GM12878 (cell line): ENCODE data around the gene PSAPL1.

Experiments used
- NR2C2 ChIP-seq: IDR thresholded peaks from 2 replicates; pipeline ENCODE4 v1.6.1; 2011; ENCODE audit warnings: borderline replicate concordance, low read depth; ENCODE audit not compliant: control insufficient read depth, insufficient read length
- POLR2AphosphoS5 ChIP-seq: IDR thresholded peaks from 2 replicates; pipeline ENCODE4 v1.6.1; 2011; ENCODE audit warnings: mild to moderate bottlenecking, low read length, inconsistent platforms
- ZSCAN29 ChIP-seq: fragments of 450-650 bp; IDR thresholded peaks from 2 replicates; pipeline ENCODE4 v1.6.1; 2017; ENCODE audit warnings: mild to moderate bottlenecking, moderate library complexity
- TF ChIP-seq, protein P1 (sequence below): IDR thresholded peaks from 2 replicates; pipeline ENCODE4 v1.6.1; 2012; ENCODE audit warnings: mild to moderate bottlenecking, low read depth, low read length
- TF ChIP-seq, protein P2 (sequence below), 3 experiments: IDR thresholded peaks in 2 of 3; conservative IDR thresholded peaks in 1 of 3; 2 replicates each; pipeline ENCODE4 v1.5.1; 2011; ENCODE audit warnings: low read depth in 3 of 3, low read length in 3 of 3, mild to moderate bottlenecking in 3 of 3, control low read depth in 2 of 3, moderate library complexity in 2 of 3, inconsistent platforms in 1 of 3, mixed read lengths in 1 of 3; ENCODE audit not compliant: control insufficient read depth in 2 of 3, insufficient read depth in 1 of 3; ENCODE audit errors: extremely low read depth in 1 of 3
- TF ChIP-seq, protein P3 (sequence below): IDR thresholded peaks from 2 replicates; pipeline ENCODE4 v1.6.1; 2012; ENCODE audit warnings: low read depth, low read length, improper control_type of control experiment

GRCh38 chr4:7469023-7469422, 34.3 kb upstream of the PSAPL1 start:
- TF ChIP-seq, protein P1, sequence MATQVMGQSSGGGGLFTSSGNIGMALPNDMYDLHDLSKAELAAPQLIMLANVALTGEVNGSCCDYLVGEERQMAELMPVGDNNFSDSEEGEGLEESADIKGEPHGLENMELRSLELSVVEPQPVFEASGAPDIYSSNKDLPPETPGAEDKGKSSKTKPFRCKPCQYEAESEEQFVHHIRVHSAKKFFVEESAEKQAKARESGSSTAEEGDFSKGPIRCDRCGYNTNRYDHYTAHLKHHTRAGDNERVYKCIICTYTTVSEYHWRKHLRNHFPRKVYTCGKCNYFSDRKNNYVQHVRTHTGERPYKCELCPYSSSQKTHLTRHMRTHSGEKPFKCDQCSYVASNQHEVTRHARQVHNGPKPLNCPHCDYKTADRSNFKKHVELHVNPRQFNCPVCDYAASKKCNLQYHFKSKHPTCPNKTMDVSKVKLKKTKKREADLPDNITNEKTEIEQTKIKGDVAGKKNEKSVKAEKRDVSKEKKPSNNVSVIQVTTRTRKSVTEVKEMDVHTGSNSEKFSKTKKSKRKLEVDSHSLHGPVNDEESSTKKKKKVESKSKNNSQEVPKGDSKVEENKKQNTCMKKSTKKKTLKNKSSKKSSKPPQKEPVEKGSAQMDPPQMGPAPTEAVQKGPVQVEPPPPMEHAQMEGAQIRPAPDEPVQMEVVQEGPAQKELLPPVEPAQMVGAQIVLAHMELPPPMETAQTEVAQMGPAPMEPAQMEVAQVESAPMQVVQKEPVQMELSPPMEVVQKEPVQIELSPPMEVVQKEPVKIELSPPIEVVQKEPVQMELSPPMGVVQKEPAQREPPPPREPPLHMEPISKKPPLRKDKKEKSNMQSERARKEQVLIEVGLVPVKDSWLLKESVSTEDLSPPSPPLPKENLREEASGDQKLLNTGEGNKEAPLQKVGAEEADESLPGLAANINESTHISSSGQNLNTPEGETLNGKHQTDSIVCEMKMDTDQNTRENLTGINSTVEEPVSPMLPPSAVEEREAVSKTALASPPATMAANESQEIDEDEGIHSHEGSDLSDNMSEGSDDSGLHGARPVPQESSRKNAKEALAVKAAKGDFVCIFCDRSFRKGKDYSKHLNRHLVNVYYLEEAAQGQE: no peak
- no peak for TF ChIP-seq NR2C2
- TF ChIP-seq, protein P2, sequence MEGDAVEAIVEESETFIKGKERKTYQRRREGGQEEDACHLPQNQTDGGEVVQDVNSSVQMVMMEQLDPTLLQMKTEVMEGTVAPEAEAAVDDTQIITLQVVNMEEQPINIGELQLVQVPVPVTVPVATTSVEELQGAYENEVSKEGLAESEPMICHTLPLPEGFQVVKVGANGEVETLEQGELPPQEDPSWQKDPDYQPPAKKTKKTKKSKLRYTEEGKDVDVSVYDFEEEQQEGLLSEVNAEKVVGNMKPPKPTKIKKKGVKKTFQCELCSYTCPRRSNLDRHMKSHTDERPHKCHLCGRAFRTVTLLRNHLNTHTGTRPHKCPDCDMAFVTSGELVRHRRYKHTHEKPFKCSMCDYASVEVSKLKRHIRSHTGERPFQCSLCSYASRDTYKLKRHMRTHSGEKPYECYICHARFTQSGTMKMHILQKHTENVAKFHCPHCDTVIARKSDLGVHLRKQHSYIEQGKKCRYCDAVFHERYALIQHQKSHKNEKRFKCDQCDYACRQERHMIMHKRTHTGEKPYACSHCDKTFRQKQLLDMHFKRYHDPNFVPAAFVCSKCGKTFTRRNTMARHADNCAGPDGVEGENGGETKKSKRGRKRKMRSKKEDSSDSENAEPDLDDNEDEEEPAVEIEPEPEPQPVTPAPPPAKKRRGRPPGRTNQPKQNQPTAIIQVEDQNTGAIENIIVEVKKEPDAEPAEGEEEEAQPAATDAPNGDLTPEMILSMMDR (IDR thresholded peaks at IDR 0.05 in 2 of 3, conservative IDR thresholded peaks at IDR 0.05 in 1 of 3; ENCODE audit: control insufficient read depth in 2 of 3, extremely low read depth in 1 of 3, insufficient read depth in 1 of 3, low read depth in 3 of 3, low read length in 3 of 3): no peak
- TF ChIP-seq ZSCAN29: no peak
- no peak for TF ChIP-seq POLR2AphosphoS5
- TF ChIP-seq, protein P3, sequence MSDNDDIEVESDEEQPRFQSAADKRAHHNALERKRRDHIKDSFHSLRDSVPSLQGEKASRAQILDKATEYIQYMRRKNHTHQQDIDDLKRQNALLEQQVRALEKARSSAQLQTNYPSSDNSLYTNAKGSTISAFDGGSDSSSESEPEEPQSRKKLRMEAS: no peak
